Measurements from ENCODE around the gene IMP4. TPM values are rescaled to one million over a fixed set of nuclear protein-coding genes. Genes with fewer than 3 reads are reported as not detected.

Gene IMP4
- polyA plus RNA-seq, 1 donor from 2014 or later = 78.0 TPM

DNA sequence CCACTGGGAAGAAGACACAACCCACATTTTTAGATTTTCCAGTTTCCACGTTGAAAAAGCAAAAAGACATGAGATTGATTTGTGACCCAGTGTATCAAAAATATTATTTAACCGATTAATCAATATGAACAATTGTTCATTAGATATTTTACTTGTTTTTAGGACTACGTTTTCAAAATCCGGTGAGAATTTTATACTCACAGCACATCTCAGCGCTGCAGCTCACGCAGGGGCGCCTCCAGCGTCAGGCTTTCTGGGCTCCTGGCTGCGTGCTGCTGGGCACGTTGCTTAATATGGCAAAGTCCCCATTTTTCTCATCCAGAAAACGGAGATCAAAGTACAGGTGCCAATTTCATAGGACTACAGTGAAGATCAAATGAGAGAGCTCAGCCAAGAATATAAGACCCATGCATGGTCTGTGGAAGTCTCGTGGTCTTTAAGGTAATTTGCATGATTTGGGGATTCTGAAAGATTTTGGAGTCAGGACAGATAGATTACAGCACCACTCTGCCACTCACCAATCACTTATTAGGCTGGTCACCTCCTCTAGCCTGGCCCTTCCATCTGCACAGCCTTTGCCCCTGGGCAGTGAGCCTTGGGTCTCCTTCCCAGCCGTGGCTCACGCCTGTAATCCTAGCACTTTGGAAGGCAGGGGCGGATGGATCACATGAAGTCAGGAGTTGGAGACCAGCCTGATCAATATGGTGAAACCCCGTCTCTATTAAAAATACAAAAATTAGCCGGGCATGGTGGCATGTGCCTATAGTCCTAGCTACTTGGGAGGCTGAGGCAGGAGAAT is 49.4 kb downstream of the IMP4 start:
- Histone ChIP-seq H3K9me3 (ENCODE audit: low read length) (no peaks in the 10 kb centered on the region), H3K27me3 (ENCODE audit: insufficient read depth, low read depth, low read length) (no peaks in the 10 kb centered on the region), H3K4me2 (ENCODE audit: low read length) (peak overlapping the region; percentile 64), H3F3A (ENCODE audit: insufficient read depth, low read length, poor library complexity, severe bottlenecking) (no peaks in the 10 kb centered on the region), H4K20me1 (ENCODE audit: insufficient read depth) (no peaks in the 10 kb centered on the region), H3K79me2 (replicated peaks; ENCODE audit: insufficient read depth, low read length) (no peaks in the 10 kb centered on the region), H2AFZ (ENCODE audit: low read depth, low read length) (peak overlapping the region; percentile 53), H3K4me3 (ENCODE audit: low read length) (peak overlapping the region; percentile 75), H3K27ac (ENCODE audit: low read length) (peak overlapping the region; percentile 47), H3K36me3 (ENCODE audit: insufficient read depth, low read length) (no peaks in the 10 kb centered on the region), H3K9ac (ENCODE audit: low read length) (peak overlapping the region; percentile 73), H3K9me2 (ENCODE audit: insufficient read depth, low read length) (no peaks in the 10 kb centered on the region)
- TF ChIP-seq EZH2 (IDR thresholded peaks at IDR 0.05; ENCODE audit: borderline replicate concordance, insufficient read depth, low read length, poor library complexity, severe bottlenecking) (no peak), SMC3 (conservative IDR thresholded peaks at IDR 0.05; ENCODE audit: poor library complexity) (no peak), EP300 (conservative IDR thresholded peaks at IDR 0.05; ENCODE audit: poor library complexity, severe bottlenecking) (no peak), RAD21 (conservative IDR thresholded peaks at IDR 0.05) (no peak), MXI1 (conservative IDR thresholded peaks at IDR 0.05; ENCODE audit: poor library complexity, severe bottlenecking) (no peak), TAF1 (IDR thresholded peaks at IDR 0.05; ENCODE audit: low read depth) (no peak), POLR2AphosphoS5 (IDR thresholded peaks at IDR 0.05) (no peak)
- TF ChIP-seq, protein P1, sequence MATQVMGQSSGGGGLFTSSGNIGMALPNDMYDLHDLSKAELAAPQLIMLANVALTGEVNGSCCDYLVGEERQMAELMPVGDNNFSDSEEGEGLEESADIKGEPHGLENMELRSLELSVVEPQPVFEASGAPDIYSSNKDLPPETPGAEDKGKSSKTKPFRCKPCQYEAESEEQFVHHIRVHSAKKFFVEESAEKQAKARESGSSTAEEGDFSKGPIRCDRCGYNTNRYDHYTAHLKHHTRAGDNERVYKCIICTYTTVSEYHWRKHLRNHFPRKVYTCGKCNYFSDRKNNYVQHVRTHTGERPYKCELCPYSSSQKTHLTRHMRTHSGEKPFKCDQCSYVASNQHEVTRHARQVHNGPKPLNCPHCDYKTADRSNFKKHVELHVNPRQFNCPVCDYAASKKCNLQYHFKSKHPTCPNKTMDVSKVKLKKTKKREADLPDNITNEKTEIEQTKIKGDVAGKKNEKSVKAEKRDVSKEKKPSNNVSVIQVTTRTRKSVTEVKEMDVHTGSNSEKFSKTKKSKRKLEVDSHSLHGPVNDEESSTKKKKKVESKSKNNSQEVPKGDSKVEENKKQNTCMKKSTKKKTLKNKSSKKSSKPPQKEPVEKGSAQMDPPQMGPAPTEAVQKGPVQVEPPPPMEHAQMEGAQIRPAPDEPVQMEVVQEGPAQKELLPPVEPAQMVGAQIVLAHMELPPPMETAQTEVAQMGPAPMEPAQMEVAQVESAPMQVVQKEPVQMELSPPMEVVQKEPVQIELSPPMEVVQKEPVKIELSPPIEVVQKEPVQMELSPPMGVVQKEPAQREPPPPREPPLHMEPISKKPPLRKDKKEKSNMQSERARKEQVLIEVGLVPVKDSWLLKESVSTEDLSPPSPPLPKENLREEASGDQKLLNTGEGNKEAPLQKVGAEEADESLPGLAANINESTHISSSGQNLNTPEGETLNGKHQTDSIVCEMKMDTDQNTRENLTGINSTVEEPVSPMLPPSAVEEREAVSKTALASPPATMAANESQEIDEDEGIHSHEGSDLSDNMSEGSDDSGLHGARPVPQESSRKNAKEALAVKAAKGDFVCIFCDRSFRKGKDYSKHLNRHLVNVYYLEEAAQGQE (IDR thresholded peaks at IDR 0.05; ENCODE audit: borderline replicate concordance) = no peak
- TF ChIP-seq, protein P2, sequence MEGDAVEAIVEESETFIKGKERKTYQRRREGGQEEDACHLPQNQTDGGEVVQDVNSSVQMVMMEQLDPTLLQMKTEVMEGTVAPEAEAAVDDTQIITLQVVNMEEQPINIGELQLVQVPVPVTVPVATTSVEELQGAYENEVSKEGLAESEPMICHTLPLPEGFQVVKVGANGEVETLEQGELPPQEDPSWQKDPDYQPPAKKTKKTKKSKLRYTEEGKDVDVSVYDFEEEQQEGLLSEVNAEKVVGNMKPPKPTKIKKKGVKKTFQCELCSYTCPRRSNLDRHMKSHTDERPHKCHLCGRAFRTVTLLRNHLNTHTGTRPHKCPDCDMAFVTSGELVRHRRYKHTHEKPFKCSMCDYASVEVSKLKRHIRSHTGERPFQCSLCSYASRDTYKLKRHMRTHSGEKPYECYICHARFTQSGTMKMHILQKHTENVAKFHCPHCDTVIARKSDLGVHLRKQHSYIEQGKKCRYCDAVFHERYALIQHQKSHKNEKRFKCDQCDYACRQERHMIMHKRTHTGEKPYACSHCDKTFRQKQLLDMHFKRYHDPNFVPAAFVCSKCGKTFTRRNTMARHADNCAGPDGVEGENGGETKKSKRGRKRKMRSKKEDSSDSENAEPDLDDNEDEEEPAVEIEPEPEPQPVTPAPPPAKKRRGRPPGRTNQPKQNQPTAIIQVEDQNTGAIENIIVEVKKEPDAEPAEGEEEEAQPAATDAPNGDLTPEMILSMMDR (IDR thresholded peaks at IDR 0.05; ENCODE audit: poor library complexity, severe bottlenecking) = no peak

DNA sequence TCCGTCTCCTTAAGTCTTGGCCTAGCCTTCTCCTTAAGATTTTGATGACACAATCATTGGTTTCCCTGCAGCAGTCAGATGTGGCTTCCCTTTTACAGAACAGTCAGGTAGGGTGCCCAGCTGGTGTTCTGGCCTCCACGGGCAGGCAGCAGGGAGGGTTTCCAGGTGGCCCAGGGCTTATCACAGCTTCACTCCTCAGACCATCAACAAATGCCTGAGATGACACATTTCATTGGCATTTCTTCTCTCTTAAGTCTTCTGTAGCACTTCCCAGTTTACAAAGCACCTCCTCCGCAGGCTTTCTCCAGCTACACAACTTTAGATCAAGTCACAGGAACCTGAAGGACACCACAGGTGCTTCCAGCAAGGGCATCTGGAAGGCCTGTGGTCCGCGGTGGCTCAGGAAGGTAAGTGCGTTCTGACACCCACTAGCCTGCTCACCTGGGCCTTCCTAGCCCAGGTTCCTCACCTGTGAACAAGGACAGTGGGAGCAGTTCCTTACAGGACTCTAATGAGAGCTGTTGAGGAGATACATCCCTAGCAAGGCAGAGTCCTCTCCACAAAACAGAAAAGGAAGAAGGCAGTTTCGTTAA is 50.7 kb downstream of the IMP4 start:
- H3F3A ChIP-seq (ENCODE audit: insufficient read depth, low read length, poor library complexity, severe bottlenecking) = no peaks in the 10 kb centered on the region
- no peaks in the 10 kb centered on the region for H3K27me3 ChIP-seq (ENCODE audit: insufficient read depth, low read depth, low read length)
- no peaks in the 10 kb centered on the region for H3K79me2 ChIP-seq (replicated peaks; ENCODE audit: insufficient read depth, low read length)
- no peak for TF ChIP-seq RAD21 (conservative IDR thresholded peaks at IDR 0.05)
- TF ChIP-seq, protein P1 (IDR thresholded peaks at IDR 0.05; ENCODE audit: borderline replicate concordance) = no peak
- TF ChIP-seq MXI1 (conservative IDR thresholded peaks at IDR 0.05; ENCODE audit: poor library complexity, severe bottlenecking) = no peak
- no peak for TF ChIP-seq TAF1 (IDR thresholded peaks at IDR 0.05; ENCODE audit: low read depth)
- TF ChIP-seq EP300 (conservative IDR thresholded peaks at IDR 0.05; ENCODE audit: poor library complexity, severe bottlenecking) = no peak
- no peak for TF ChIP-seq SMC3 (conservative IDR thresholded peaks at IDR 0.05; ENCODE audit: poor library complexity)
- no peak for TF ChIP-seq POLR2AphosphoS5 (IDR thresholded peaks at IDR 0.05)
- TF ChIP-seq, protein P2 (IDR thresholded peaks at IDR 0.05; ENCODE audit: poor library complexity, severe bottlenecking) = no peak
- TF ChIP-seq EZH2 (IDR thresholded peaks at IDR 0.05; ENCODE audit: borderline replicate concordance, insufficient read depth, low read length, poor library complexity, severe bottlenecking) = no peak
- no peak overlapping the region for H3K27ac ChIP-seq (ENCODE audit: low read length)
- no peaks in the 10 kb centered on the region for H3K9me2 ChIP-seq (ENCODE audit: insufficient read depth, low read length)
- H3K36me3 ChIP-seq (ENCODE audit: insufficient read depth, low read length) = no peaks in the 10 kb centered on the region
- H3K9ac ChIP-seq (ENCODE audit: low read length) = no peak overlapping the region
- no peaks in the 10 kb centered on the region for H3K9me3 ChIP-seq (ENCODE audit: low read length)
- no peak overlapping the region for H3K4me2 ChIP-seq (ENCODE audit: low read length)
- H4K20me1 ChIP-seq (ENCODE audit: insufficient read depth) = no peaks in the 10 kb centered on the region
- H3K4me3 ChIP-seq (ENCODE audit: low read length) = no peak overlapping the region
- no peak overlapping the region for H2AFZ ChIP-seq (ENCODE audit: low read depth, low read length)

Data from neural cell (in vitro differentiated cells).